GDM1 (cell line): Measurements from ENCODE around the gene PCSK5.
"Not testable (repeated sequence)": the region's sequence is repeated elsewhere in the genome, so short reads cannot be mapped to it uniquely, and the experiment has no call there.

Experiments used
- DNase-seq: peaks from one replicate; lab custom pipeline; 2025; lab: John Stamatoyannopoulos, UW

Gene PCSK5

DNA sequence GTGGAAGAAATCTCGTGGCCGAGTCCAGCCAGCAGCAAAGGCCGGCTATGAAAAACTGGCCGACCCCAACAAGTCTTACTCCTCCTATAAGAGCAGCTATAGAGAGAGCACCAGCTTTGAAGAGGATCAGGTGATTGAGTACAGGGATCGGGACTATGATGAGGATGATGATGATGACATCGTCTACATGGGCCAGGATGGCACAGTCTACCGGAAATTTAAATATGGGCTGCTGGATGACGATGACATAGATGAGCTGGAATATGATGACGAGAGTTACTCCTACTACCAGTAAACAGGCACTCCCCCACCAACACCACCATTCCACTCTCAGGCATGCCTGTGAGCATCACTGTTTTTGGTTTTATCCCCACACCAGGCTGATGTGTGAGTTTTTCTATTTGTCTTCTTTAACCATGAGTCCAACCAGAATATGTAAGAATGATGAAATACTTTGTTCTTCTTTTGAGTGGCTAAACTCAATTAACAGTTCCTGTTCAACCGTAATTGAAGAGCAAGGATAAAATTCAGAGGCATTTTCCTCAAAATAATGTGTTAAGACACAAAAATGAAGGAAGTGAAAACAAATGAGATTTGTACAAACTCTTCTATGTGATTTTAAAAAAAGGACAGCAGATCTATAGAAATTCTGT lies 468.3 kb downstream of the PCSK5 start:
- no peak for DNase-seq

- no peak for DNase-seq
Measured at GRCh38 chr9:76359365-76359764, 468.9 kb downstream of the PCSK5 start.

DNA sequence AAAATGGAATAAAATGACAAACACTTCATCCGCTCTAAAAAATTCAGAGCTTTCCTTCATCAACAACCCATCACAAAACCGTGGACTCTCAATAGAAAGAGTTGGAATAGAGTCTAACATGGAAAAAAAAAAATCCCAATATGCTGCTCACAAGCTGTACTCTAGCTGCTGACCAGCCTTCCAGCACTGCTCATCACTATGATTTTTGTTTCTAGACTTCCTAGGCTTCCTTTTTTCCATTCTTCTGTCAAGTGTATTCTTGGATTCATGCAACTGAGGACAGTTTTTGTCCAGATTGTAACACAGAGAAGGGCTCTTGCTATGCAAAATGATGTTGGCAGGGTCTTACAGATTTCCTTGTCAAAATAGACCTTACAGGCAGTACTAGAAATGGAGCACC lies 469.3 kb downstream of the PCSK5 start:
- no peak for DNase-seq

- DNase-seq: not testable (repeated sequence)
Measured at GRCh38 chr9:76362332-76363031, 472.0 kb downstream of the PCSK5 start.

GRCh38 chr9:76363032-76363395 lies 472.5 kb downstream of the PCSK5 start:
- no peak for DNase-seq

GRCh38 chr9:76365028-76365427 lies 474.6 kb downstream of the PCSK5 start:
- no peak for DNase-seq

GRCh38 chr9:76366275-76366674 lies 475.8 kb downstream of the PCSK5 start:
- DNase-seq: no peak

DNA sequence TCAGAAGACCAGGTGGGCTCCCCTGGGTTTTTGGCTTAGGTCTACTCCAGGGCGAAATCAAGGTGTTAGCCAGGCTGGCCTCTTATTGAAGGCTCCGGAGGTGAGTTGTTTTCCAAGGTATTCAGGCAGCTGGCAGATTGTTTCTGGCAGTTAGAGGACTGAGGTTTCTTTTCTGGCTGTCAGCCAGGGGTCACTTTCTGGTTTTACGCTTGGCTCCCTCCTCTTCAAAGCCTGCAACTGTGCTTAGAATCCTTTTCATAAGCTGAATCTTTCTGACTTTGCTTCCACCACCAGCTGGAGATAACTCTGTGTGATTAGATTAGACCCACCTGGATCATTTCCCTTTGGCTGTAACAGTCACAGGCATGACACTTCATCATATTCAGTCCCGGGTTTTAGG lies 479.1 kb downstream of the PCSK5 start:
- no peak for DNase-seq

GRCh38 chr9:76370396-76371023 lies 480.0 kb downstream of the PCSK5 start:
- DNase-seq: no peak

DNA sequence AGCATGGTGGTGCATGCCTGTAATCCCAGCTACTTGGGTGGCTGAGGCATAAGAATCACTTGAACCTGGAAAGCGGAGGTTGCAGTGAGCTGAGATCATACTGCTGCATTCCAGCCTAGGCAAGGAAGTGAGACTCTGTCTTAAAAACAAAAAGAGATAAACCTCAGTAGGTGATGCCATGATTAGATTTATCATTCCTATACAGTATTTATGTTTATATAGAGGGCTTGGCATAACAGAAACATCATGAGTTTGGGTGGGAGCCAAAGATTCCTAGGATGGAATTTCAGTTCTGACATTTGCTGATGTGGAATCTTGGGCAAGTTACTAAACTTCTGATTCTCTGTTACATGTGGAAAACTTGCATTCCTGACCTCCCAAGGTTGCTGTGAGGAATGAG lies 481.4 kb downstream of the PCSK5 start:
- DNase-seq: no peak

GRCh38 chr9:76372336-76372735 lies 481.9 kb downstream of the PCSK5 start:
- DNase-seq: no peak

GRCh38 chr9:76373173-76373783 lies 482.8 kb downstream of the PCSK5 start:
- DNase-seq: no peak

- no peak for DNase-seq
Measured at GRCh38 chr9:76373784-76374474, 483.5 kb downstream of the PCSK5 start.

GRCh38 chr9:76374783-76375559 lies 484.5 kb downstream of the PCSK5 start:
- no peak for DNase-seq

GRCh38 chr9:76377791-76378190 lies 487.3 kb downstream of the PCSK5 start:
- DNase-seq: no peak

DNA sequence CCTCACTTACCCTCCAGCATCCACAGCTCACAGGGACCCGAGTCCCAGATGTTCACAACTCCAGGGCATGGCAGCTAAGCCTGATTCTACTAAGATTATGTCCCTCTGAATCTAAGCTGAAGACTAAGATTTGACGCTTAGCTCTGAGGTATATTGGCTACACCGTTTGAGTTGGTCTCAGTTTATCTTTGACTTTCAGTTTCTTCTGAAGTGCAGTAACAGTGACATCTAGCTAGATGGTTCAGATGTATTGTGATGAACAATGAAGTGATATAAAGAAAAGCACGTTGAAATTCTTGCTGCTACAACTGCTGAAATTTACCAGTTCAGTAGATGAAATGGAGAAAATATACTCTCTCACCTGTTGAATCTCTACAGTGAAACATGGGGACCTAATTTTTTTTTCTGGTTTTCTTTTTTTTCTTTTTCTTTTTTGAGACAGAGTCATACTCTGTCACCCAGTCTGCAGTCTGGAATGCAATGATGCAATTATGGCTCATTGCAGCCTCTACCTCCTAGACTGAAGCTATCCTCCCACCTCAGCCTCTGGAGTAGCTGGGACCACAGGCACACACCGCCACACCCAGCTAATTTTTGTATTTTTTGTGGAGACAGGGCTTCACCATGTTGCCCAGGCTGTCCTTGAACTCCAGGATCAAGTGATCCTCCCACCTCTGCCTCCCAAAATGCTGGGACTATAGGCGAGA lies 488.0 kb downstream of the PCSK5 start:
- no peak for DNase-seq

- no peak for DNase-seq
Measured at GRCh38 chr9:76379494-76379893, 489.0 kb downstream of the PCSK5 start.

- DNase-seq: no peak
Measured at GRCh38 chr9:76390656-76391055, 500.2 kb downstream of the PCSK5 start.

DNA sequence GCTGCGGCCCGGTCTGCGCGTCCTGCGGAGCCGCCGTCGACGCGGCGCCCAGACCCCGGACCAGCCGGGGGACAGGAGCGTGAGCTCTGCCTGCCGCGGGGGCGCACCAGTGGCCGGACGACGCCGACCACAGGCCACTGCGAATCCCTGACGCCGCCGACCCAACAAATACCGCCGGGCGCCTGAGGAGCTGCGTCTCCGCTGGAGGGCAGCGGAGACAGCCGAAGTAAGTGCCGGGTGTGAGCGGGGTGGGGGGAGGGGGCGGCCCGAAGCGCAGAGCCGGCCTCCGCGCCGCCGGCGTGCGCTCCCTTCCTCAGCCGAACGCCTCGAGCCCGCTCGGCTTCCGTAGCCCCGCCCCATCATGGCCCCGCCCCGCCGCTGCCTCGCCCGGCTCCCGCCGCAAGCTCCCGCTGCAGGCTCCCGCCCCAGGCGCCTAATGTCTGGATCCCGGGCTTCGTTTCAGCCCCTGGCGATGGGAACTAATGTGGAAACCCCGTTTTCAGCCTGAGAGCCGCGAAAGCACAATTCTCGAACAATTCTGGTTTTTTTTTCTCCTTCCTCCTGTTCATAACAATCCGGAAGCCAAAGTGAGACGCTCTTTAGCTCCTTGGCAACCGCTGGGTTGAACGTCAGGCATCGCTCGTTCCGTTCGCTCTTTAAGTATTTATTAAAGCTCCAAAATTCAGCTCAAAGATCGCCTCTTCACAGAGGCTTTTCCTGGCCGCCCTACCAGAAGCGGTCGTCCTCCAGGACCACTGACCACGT lies 503.9 kb downstream of the PCSK5 start, which contains the start of gene RFK:
TSS of gene RFK (minus strand) at position 232 of the 765 bp plus-strand sequence. CDS start 255 bp downstream, outside the sequence.
- peak; percentile 90 for DNase-seq

DNA sequence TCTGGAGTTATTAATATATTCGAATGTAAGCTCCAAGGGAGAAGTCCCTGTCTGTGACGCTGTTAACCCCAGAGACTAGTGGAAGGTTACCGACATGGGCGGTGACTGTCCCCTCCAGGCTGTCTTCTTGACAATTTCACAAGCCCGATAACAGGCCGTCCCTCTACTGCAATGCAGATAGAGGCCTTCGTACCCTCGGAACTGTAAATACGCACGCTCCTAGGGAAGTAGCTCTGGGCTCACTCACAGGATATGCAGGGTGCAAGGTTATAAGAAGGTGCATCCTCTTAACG lies 504.4 kb downstream of the PCSK5 start:
- DNase-seq: peak; percentile 69
